Measurements from ENCODE around the gene GSDMA.
"Not testable (repeated sequence)": the region's sequence is repeated elsewhere in the genome, so short reads cannot be mapped to it uniquely, and the experiment has no call there.

Gene GSDMA

GRCh38 chr17:39996800-39997199 is 34.0 kb downstream of the GSDMA start:
- DNase-seq (ENCODE audit: low spot score) = no peak

- DNase-seq (ENCODE audit: low spot score) = no peak
Observed at GRCh38 chr17:39997543-39997942, 34.7 kb downstream of the GSDMA start.

- no peak for DNase-seq (ENCODE audit: low spot score)
Observed at GRCh38 chr17:39999067-39999466, 36.3 kb downstream of the GSDMA start.

- DNase-seq (ENCODE audit: low spot score) = no peak
Observed at GRCh38 chr17:40000161-40000560, 37.4 kb downstream of the GSDMA start.

GRCh38 chr17:40001335-40001734 is 38.5 kb downstream of the GSDMA start:
- not testable (repeated sequence) for DNase-seq (ENCODE audit: low spot score)

GRCh38 chr17:40004072-40004471 is 41.3 kb downstream of the GSDMA start:
- no peak for DNase-seq (ENCODE audit: low spot score)

- no peak for DNase-seq (ENCODE audit: low spot score)
Observed at GRCh38 chr17:40004712-40005111, 41.9 kb downstream of the GSDMA start.

- DNase-seq (ENCODE audit: low spot score) = no peak
Observed at GRCh38 chr17:40005520-40005919, 42.7 kb downstream of the GSDMA start.

GRCh38 chr17:40010946-40011500 is 48.2 kb downstream of the GSDMA start:
- DNase-seq (ENCODE audit: low spot score) = not testable (repeated sequence)

GRCh38 chr17:40012017-40012647 is 49.3 kb downstream of the GSDMA start:
- DNase-seq (ENCODE audit: low spot score) = not testable (repeated sequence)

GRCh38 chr17:40014375-40014980 is 51.7 kb downstream of the GSDMA start:
- DNase-seq (ENCODE audit: low spot score) = no peak

GRCh38 chr17:40015005-40015997 is 52.5 kb downstream of the GSDMA start, which contains the start of gene CSF3:
TSS of gene CSF3 (plus strand) at chr17:40015440. CDS start at chr17:40015475, 35 bp downstream.
- no peak for DNase-seq (ENCODE audit: low spot score)

GRCh38 chr17:40015998-40016985 is 53.5 kb downstream of the GSDMA start:
- DNase-seq (ENCODE audit: low spot score) = no peak

GRCh38 chr17:40017422-40018080 is 54.7 kb downstream of the GSDMA start:
- DNase-seq (ENCODE audit: low spot score) = no peak

GRCh38 chr17:40018211-40019121 is 55.7 kb downstream of the GSDMA start:
- DNase-seq (ENCODE audit: low spot score) = no peak

GRCh38 chr17:40019140-40019991 is 56.6 kb downstream of the GSDMA start:
- DNase-seq (ENCODE audit: low spot score) = no peak

GRCh38 chr17:40020146-40020545 is 57.3 kb downstream of the GSDMA start:
- DNase-seq (ENCODE audit: low spot score) = no peak

- DNase-seq (ENCODE audit: low spot score) = no peak
Observed at GRCh38 chr17:40021451-40021971, 58.7 kb downstream of the GSDMA start.
